Endothelial cell of umbilical vein (primary cell): Measurements from ENCODE around the gene AHRR.

Source experiments
- EZH2 ChIP-seq: IDR thresholded peaks from 2 replicates; pipeline ENCODE4 v1.6.1; 2012; ENCODE audit warnings: borderline replicate concordance, low read depth, mild to moderate bottlenecking, moderate library complexity, low read length, inconsistent platforms; ENCODE audit not compliant: severe bottlenecking
- FOS ChIP-seq: IDR thresholded peaks from 2 replicates; pipeline ENCODE4 v1.6.1; 2011; ENCODE audit warnings: mild to moderate bottlenecking, low read length, moderate library complexity, borderline replicate concordance; ENCODE audit not compliant: insufficient read depth
- JUN ChIP-seq: IDR thresholded peaks from 2 replicates; pipeline ENCODE4 v1.6.1; 2011; ENCODE audit warnings: borderline replicate concordance, low read depth; ENCODE audit not compliant: insufficient read length, insufficient read depth
- MYC ChIP-seq: IDR thresholded peaks from one replicate; pipeline ENCODE4 v1.6.1; 2011; ENCODE audit warnings: mild to moderate bottlenecking, low read depth, low read length
- POLR2A ChIP-seq: IDR thresholded peaks from 2 replicates; pipeline ENCODE4 v1.6.1; 2012; ENCODE audit warnings: low read depth, mild to moderate bottlenecking, control low read depth, low read length
- TF ChIP-seq, protein P1 (sequence below), 2 donors: IDR thresholded peaks; 1 replicate in 1 of 2; 2 replicates in 1 of 2; pipeline ENCODE4 v1.5.1; 2011; ENCODE audit warnings: low read length in 2 of 2, mild to moderate bottlenecking in 2 of 2, moderate library complexity in 2 of 2, control low read depth in 1 of 2, inconsistent platforms in 1 of 2, low read depth in 1 of 2; ENCODE audit not compliant: insufficient read depth in 1 of 2; ENCODE audit errors: extremely low read depth in 1 of 2

DNA sequence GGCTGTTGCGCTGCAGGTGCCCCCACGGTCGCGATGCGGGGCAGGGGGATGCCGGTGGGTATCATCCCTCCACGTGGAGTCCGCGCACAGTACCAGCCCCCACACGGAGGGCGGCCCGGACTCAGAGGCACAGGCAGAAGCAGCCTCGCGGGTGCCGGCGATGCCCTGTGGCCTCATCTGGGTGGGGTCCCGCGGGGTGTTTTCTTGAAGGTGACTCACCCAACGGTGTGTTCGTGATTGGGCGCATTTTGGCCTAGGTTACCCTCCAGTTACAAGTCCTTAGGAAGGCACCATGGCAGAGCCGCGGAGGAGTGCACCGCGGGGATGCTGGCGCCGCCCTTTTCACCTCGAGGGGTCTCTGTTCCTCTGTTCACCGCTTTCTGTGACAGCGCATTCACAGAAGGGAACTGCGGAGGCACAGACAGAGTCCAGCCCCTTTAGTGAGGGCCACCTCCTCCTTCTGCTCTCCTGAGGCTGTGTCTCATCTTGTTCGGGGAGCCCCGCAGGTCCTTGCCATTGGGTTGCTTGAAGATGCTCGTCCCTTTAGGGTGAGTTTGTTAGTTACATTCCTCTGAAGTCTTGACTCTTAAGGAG, 99.9 kb downstream of the AHRR start:
- TF ChIP-seq JUN: no peak
- no peak for TF ChIP-seq MYC
- TF ChIP-seq, protein P1, sequence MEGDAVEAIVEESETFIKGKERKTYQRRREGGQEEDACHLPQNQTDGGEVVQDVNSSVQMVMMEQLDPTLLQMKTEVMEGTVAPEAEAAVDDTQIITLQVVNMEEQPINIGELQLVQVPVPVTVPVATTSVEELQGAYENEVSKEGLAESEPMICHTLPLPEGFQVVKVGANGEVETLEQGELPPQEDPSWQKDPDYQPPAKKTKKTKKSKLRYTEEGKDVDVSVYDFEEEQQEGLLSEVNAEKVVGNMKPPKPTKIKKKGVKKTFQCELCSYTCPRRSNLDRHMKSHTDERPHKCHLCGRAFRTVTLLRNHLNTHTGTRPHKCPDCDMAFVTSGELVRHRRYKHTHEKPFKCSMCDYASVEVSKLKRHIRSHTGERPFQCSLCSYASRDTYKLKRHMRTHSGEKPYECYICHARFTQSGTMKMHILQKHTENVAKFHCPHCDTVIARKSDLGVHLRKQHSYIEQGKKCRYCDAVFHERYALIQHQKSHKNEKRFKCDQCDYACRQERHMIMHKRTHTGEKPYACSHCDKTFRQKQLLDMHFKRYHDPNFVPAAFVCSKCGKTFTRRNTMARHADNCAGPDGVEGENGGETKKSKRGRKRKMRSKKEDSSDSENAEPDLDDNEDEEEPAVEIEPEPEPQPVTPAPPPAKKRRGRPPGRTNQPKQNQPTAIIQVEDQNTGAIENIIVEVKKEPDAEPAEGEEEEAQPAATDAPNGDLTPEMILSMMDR (IDR thresholded peaks at IDR 0.05; ENCODE audit: extremely low read depth in 1 of 2, insufficient read depth in 1 of 2, low read depth in 1 of 2, low read length in 2 of 2): no peak
- TF ChIP-seq EZH2: no peak
- no peak for TF ChIP-seq FOS
- no peak for TF ChIP-seq POLR2A
